ENCODE measurements around the gene USP4. TPM values are rescaled to one million over a fixed set of nuclear protein-coding genes. Genes with fewer than 3 reads are reported as not detected.
"Not testable (repeated sequence)": the region's sequence is repeated elsewhere in the genome, so short reads cannot be mapped to it uniquely, and the experiment has no call there.

Gene USP4
- total RNA-seq, 1 donor from 2014 or later: 69.6 TPM

- no peak for ATAC-seq
- Histone ChIP-seq H3K9me3 (no peaks in the 10 kb centered on the region), H3K27me3 (no peaks in the 10 kb centered on the region), H3K4me3 (no peak overlapping the region), H3K36me3 (no peaks in the 10 kb centered on the region), H3K27ac (peak overlapping the region; percentile 83), H3K4me1 (peaks cover 52% of the 10 kb centered on the region)
- no peak for TF ChIP-seq CTCF (IDR thresholded peaks at IDR 0.05)
- intact Hi-C loops (cut with DNase I): no loop called here
- no peak for DNase-seq
Measured at GRCh38 chr3:49349348-49350114, 9.7 kb upstream of the USP4 start.

GRCh38 chr3:49348361-49348760 lies 8.5 kb upstream of the USP4 start:
- not testable (repeated sequence) for ATAC-seq

DNA sequence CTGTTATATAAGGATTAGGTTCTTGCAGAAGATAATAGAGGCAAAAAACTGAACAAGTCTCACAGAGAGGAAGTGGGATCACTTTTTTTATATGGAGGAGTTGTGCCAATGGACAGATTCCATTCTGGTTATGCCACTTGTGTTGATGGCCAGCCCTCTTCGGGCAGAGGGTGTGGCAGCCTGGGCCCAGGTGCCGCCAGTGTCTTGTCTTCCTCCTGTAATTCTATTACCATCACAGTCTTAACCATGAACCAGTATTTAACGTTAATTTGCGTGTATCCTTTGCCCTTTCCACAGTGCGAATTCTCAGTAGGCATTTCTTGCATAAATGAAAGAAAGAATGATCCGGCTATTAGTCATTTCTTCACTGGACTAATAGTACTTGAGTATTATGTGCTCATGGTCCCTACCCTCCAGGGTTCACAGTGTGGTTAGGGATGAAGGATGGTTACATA lies 7.0 kb upstream of the USP4 start:
- no peak overlapping the region for H3K4me3 ChIP-seq
- ATAC-seq (no peak), DNase-seq (no peak)
- peaks cover 47% of the 10 kb centered on the region for H3K4me1 ChIP-seq
- no peaks in the 10 kb centered on the region for H3K9me3 ChIP-seq
- no peaks in the 10 kb centered on the region for H3K27me3 ChIP-seq
- H3K36me3 ChIP-seq: no peaks in the 10 kb centered on the region
- H3K27ac ChIP-seq: peak overlapping the region; percentile 84
- no peak for TF ChIP-seq CTCF (IDR thresholded peaks at IDR 0.05)
- intact Hi-C loops (cut with DNase I): no loop called here

More at GRCh38 chr3:49348361-49348760, 8.5 kb upstream of the USP4 start:
- H3K4me3 ChIP-seq; H3K27me3 ChIP-seq; H3K36me3 ChIP-seq; intact Hi-C loops (cut with DNase I); H3K9me3 ChIP-seq; DNase-seq: not testable (repeated sequence)
- Histone ChIP-seq H3K27ac (peak overlapping the region; percentile 83), H3K4me1 (peaks cover 52% of the 10 kb centered on the region)

DNA sequence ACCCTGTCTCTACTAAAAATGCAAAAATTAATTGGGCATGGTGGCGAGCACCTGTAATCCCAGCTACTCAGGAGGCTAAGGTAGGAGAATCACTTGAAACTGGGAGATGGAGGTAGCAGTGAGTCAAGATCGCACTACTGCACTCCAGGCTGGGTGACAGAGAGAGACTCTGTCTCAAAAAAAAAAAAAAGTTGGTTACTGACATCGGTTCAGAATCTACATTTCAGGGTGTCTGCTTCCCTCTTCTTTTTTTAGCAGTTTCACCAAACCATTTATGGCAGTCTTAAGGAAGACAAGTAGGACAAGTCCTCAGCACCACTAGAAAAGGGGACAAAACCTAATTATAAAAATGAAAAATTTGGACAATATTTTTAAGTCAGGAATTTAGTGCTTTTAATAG lies 3.3 kb upstream of the USP4 start:
- Histone ChIP-seq H3K4me1 (peaks cover 36% of the 10 kb centered on the region), H3K9me3 (no peaks in the 10 kb centered on the region), H3K27me3 (no peaks in the 10 kb centered on the region), H3K27ac (no peak overlapping the region), H3K4me3 (no peak overlapping the region), H3K36me3 (no peaks in the 10 kb centered on the region)
- no peak for TF ChIP-seq CTCF (IDR thresholded peaks at IDR 0.05)
- ATAC-seq: no peak
- intact Hi-C loops (cut with DNase I): no loop called here
- DNase-seq: no peak

- Histone ChIP-seq H3K36me3 (peaks cover 4% of the 10 kb centered on the region), H3K27me3 (no peaks in the 10 kb centered on the region), H3K4me1 (peaks cover 40% of the 10 kb centered on the region), H3K9me3 (no peaks in the 10 kb centered on the region), H3K27ac (peak overlapping the region; percentile 99), H3K4me3 (no peak overlapping the region)
- DNase-seq (no peak), ATAC-seq (no peak)
- intact Hi-C loops (cut with DNase I): no loop called here
- no peak for TF ChIP-seq CTCF (IDR thresholded peaks at IDR 0.05)
Measured at GRCh38 chr3:49341996-49342395, 2.1 kb upstream of the USP4 start.

DNA sequence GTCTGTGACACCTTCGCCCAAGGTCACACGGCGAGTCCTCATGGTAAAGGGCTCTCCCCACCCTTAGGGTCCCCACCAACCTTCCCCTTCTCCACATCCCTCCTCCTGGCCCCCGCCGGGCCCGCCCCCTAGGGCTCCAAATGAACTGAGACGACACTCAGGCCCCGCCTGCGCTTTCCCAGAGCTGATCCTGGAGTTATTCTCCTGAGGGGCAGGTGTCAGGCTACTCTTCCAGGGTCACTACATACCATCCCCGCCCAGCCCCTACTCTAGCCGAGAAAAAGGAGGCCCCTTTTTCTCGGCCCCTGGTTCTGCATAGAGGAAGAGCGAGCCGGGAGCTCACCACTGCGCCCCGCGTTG lies 292 bp downstream of the USP4 start:
- Histone ChIP-seq H3K4me3 (peak overlapping the region; percentile 96), H3K36me3 (peaks cover 23% of the 10 kb centered on the region), H3K9me3 (no peaks in the 10 kb centered on the region), H3K27ac (peak overlapping the region; percentile 99), H3K27me3 (no peaks in the 10 kb centered on the region), H3K4me1 (peaks cover 27% of the 10 kb centered on the region)
- TF ChIP-seq CTCF (IDR thresholded peaks at IDR 0.05): no peak
- peak; percentile 12 for ATAC-seq
- peak; percentile 74 for DNase-seq
- intact Hi-C loops (cut with DNase I): no loop called here

All from upper lobe of right lung (tissue), 1 donor.